HG03457 (cell line): ENCODE results near the gene LTB4R2.
A peak's percentile ranks its signal among the peaks of the same experiment; 100 is the strongest.
"Not testable (repeated sequence)": the region's sequence is repeated elsewhere in the genome, so short reads cannot be mapped to it uniquely, and the experiment has no call there.

ENCODE experiments used
- ATAC-seq: cut with Tn5 transposase; IDR thresholded peaks from one replicate; pipeline ENCODE4 v1.9.1; 2021; ENCODE audit warnings: moderate number of reproducible peaks; ENCODE audit not compliant: unreplicated experiment

The LTB4R2 gene

DNA sequence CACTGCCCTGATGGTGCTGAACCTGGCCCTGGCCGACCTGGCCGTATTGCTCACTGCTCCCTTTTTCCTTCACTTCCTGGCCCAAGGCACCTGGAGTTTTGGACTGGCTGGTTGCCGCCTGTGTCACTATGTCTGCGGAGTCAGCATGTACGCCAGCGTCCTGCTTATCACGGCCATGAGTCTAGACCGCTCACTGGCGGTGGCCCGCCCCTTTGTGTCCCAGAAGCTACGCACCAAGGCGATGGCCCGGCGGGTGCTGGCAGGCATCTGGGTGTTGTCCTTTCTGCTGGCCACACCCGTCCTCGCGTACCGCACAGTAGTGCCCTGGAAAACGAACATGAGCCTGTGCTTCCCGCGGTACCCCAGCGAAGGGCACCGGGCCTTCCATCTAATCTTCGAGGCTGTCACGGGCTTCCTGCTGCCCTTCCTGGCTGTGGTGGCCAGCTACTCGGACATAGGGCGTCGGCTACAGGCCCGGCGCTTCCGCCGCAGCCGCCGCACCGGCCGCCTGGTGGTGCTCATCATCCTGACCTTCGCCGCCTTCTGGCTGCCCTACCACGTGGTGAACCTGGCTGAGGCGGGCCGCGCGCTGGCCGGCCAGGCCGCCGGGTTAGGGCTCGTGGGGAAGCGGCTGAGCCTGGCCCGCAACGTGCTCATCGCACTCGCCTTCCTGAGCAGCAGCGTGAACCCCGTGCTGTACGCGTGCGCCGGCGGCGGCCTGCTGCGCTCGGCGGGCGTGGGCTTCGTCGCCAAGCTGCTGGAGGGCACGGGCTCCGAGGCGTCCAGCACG lies 6.1 kb downstream of the LTB4R2 start:
- ATAC-seq, result no peak

DNA sequence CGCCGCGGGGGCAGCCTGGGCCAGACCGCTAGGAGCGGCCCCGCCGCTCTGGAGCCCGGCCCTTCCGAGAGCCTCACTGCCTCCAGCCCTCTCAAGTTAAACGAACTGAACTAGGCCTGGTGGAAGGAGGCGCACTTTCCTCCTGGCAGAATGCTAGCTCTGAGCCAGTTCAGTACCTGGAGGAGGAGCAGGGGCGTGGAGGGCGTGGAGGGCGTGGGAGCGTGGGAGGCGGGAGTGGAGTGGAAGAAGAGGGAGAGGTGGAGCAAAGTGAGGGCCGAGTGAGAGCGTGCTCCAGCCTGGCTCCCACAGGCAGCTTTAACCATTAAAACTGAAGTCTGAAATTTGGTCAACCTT lies 6.6 kb downstream of the LTB4R2 start:
- no peak for ATAC-seq

DNA sequence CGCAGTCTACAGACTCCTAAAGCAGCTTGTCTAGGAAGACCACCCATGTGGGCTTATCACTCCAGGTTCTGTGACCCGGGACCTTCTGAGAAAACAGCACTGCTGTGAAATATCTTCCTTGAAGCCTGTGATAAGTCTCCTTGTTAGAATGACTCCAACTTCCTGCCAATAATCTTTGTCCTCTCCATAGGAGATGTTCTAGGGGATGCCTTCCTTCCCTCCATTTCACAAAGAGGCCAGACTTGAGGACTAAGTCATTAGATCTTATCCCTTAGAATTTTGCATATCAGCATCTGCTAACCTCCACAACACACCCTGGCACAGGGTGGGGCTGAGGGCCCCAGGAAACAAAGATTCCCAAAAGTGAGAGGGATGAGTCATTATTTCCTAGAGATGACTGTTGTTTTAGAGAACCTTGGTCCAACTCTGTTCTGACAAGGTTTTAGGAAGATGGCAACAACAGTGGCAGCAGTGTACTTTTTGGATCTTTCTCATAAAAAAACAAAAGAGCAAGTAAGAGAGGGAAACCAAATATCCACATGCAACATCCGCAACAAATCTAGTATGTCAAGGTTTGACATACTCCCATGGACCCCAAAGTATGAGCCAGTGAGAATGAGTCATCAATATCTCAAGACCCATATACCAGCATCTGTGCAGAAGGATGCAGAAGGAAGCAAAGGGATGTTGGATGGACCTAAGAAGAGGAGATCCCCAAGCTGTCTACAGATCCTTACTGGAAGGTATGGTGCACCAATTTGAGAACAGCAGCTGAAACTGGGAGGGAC lies 7.4 kb downstream of the LTB4R2 start:
- ATAC-seq, result no peak

DNA sequence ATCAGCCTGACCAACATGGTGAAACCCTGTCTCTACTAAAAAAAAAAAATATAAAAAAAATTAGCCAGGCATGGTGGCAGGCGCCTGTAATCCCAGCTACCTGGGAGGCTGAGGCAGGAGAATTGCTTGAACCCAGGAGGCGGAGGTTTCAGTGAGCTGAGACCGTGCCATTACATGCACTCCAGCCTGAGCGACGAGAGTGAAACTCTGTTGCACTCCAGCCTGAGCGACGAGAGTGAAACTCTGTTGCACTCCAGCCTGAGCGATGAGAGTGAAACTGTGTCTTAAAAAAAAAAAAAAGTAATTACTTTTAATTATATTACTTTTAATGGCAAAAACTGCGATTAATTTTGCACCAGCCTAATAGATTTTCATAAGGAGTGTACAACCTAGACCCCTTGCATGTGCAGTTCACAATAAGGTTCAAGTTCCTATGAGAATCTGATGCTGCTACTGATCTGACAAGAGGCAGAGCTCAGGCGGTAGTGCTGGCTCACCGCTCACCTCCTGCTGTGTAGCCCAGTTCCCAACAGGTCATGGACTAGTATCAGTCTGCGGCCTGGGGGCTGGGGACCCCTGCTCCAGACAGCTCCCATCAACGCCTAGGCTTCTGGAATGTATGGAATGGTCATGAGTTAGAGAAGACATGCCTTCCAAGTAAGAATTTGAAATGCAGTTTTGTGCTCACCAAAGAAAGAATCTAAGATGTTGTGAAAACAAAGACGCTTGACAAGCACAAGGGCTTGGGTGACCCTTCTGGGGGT lies 11.5 kb downstream of the LTB4R2 start:
- ATAC-seq, result no peak

DNA sequence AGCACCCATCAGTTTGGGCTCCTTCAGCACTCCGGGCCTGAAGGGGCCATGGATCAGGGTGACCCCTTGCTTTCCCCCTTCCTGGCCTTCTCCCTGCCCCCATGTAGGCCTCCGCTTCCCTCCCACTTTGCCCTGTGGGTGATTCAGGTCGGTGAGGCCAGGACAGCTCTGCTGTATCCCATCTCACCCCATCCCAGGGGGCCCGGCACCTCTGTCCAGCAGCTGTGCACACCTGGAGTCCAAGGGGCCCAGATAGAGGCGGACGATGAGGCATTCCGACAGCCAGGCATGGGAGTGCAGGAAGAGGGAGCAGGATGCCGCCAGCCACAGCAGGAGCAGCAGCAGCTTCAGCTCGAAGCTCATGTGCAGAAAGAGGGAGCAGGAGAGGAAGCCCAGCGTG lies 12.7 kb downstream of the LTB4R2 start:
- no peak for ATAC-seq

DNA sequence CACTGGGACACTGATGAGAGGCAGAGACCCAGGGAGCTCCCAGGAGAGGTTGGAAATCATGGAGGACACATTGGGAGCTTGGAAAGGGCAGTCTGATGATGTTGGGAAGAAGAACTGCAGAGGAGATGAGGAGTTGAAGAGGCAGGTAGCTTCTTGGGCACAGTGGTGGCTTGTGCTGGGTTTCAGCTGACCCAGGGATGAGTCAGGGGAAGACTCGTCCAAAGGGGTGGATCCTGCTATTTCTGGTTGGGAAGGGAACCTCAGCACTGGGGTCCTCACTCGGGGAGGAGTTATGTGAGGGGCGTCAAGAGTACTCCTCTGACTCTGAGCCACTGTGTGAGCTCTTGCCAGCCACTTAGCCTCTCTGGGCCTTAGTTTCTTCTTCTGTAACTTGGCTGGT lies 13.4 kb downstream of the LTB4R2 start:
- ATAC-seq, result no peak

DNA sequence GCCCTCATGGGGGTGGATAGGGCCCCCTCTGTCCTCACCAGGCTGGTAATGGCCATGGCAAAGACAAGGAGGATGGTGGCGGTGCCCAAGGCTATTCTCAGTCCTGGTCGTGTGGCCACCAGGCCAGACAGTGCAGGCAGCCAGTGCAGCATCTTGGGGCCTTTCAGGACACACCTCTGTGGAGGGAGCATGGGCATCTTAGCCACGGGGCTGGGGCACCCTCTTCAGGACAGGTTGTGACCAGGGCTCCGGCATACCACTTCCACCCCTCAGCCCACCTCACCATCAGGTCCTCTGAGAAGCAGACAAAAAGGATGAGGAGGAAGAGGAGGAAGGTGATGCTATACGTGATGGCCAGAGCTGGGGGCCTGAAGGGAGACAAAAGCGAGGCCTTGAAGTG lies 14.1 kb downstream of the LTB4R2 start:
- ATAC-seq, result no peak

DNA sequence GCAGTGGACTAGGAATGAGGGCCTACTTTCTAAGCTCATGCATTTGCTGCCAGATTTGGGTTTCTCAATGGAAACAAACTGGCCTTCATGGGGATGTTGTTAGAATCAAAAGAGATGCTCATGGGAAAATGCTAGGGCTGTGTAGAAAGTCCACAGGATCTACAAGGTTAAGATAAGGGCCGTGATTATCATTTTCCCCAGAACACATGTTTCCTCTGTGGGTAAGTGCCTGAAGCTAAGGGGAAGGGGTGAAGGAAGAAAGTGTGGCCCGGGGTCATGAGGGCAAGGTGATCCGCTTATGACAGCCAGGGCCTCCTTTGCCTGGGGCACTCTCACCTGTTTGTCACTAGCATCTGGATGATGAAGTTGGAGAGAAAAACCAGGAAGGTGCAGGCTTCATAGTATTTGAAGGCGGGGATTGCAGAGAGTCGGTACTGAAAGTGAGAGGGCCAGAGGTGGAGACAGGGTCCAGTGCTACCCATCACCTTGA lies 15.1 kb downstream of the LTB4R2 start:
- no peak for ATAC-seq

DNA sequence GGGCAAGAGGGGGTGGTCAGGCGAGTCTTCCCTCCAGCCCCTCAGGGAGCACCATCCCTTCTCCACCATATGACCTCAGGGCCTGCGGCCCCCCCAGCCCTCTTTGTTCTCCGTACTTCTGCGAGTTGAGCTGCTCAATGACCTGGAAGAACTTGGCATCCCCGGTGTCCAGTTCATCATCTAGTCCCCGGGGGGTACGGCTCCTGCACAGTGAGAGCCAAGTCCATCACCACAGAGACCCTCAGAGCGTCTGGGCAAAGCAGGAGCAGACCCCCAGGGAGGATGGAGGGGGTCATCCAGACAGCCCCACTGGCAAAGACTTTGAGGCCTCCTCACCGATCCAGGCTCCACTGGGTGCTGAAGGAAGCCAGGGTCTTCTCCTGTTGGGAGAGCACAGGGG lies 16.0 kb downstream of the LTB4R2 start:
- no peak for ATAC-seq

DNA sequence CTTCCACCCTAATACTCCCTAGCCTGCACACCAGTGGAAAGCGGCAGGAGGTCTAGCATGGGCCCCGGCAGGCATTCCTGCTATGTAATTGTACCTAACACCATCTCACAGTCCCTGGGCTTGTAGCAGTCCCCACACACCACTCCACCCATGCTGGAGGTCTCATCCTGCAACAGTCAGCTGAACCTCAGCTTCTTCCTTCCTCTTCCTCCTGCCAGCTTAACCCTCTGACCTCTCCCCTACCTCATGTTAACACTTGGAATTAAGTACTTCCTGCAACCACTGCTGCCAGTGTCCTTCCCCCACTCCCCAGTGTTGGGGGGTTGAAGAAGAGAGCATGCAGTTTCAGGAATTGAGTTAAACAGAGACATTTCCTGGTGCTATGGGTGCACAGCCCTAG lies 17.4 kb downstream of the LTB4R2 start:
- ATAC-seq, result no peak

DNA sequence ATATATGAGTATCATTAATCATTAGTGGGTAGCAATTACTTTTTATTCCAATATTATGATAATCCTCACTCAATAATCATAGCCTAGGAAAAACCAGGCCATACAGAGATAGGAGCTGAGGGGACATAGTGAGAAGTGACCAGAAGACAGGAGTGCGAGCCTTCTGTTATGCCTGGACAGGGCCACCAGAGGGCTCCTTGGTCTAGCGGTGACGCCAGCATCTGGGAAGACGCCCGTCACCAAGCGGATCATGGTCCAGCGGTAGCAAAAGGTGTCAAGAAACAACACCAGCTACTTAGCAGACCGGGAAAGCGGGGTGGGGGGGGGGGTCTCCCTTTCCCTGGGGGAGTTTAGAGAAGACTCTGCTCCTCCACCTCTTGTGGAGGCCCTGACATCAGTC lies 18.0 kb downstream of the LTB4R2 start:
- ATAC-seq, result not testable (repeated sequence)

DNA sequence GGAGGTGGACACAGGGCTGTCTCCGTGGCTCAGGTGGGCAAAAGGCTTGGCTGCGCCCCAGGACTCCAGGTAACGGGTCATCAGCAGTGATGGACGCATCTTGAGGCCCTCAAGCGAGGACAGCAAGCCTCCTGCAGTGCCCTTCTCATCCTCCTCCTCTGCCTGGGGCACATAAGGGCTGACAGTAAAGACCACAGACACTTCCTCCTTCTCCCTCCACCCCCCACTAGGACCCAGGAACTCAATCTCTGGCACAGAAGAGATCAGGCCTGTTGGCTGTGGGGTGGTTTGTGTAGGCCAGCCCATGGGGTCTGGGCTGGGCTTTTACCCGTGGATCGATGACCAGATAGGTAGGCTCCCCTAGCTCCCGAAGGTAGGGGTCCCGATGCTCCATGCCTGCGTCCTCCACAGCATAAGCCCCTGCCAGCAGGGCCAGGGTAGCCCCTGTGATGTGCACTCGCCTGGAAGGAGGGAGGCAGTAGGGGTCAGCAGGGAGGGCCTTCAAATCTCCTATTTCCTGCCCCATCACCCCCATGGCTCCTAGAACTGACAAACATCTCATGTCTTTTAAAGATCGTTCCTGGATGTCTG lies 19.2 kb downstream of the LTB4R2 start:
- no peak for ATAC-seq

DNA sequence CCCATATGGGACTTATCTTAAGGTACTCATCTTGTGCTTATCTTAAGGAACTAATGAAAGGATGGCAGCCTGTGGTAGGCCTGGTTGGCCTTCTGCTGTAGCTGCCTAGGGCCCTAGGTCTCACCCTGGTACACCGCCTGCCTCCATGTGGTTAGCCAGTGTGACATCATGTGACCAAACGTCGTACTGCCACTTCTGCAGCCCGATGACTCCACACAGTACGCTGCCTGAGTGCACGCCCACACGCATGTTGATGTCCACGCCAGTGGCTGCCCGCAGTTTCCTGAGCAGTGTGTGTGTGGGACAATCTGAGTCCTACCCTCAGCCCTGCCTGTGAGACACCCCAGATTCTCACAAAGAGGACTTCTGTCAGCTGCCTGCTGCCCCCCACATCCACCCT lies 19.8 kb downstream of the LTB4R2 start:
- no peak for ATAC-seq

DNA sequence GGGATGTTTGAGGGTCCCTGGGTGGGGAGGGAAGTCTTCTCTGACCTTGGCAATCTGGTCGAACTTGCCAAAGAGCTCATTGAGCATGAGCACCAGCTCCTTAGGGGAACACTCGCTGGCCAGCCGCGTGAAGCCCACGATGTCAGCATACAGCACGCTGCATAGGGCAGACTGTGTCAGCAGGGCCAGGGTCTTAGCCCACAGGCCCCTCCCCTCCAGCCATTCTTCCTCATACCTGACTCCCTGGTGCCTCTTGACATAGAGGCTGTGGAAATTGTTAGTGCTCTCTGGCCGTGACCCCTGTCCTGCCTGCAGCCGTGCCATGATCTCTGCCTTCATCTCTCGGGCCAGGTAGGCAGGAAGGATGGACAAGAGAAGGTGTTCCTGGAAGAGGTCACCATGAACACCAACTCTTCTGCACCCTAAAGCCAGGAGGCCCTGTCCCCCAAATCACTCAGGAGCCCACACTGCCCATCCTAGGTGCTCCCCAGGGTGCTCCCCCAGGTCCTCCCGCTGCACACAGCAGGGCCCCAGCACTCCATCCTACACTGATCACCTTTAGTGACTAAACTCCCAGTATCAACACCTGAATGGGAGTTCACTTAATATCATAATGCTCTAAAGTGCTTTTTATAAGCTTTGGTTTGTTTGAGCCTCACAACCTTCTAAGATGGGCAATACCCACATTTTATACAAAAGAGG lies 21.2 kb downstream of the LTB4R2 start:
- no peak for ATAC-seq

DNA sequence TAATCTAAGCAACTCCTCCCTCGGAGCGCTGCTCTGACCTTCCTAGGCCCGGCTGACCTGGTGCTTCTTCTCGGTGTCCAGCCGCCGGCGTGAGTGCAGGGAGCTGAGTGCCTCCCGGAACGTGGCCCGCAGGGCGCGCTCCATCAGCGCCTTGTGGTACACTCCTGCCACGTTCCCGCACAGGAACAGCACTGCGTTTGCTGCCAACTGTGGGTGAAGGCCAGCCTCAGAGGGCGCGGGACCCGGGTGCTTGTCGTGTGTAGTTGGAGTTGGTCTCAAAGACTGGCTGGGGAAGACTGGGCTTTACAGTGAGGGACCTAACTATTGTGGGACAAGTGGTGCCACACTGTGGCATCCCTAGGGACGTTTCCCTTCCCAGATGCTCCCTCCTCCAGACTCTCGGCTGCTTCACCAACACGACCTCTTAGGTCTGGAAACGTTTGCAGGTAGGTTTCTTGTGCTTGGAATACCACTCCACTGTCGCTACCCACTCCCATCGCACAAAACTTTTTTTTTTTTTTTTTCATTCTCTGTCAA lies 21.9 kb downstream of the LTB4R2 start:
- ATAC-seq, result no peak

DNA sequence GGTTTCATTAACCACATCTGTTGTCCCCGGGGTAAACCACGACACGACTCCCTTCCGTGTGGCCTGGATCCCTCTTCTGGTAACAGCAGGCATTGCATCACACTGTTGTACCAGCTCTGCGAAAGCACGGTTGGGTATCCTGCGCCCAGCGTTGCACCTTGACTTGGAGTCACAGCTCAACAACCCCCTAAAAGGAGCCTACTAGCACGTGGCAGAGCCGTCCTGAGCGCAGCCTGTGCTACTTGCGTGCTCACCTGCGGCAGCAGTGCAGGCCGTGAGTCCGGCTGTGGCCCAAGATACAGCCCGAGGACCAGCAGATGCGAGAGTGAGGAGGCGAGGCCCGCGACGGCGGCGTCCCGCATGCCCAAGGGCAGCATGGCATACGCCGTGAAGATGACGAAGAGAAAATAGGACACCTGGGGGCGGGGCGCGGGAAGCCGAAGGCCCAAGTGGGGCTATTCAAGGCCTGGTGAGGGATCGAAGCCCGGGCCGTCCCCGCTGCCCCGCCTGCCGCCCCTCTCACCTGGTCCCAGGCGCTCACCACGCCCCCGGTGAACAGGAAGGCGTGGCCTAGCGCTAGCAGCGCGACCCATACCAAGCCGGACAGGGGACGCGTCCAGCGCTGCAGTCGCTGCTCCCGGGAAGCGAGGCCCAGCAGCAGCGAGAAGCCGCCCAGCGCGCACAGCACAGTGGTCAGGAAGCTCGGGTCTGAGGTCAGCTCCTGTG lies 22.5 kb downstream of the LTB4R2 start:
- peak; percentile 82 for ATAC-seq

DNA sequence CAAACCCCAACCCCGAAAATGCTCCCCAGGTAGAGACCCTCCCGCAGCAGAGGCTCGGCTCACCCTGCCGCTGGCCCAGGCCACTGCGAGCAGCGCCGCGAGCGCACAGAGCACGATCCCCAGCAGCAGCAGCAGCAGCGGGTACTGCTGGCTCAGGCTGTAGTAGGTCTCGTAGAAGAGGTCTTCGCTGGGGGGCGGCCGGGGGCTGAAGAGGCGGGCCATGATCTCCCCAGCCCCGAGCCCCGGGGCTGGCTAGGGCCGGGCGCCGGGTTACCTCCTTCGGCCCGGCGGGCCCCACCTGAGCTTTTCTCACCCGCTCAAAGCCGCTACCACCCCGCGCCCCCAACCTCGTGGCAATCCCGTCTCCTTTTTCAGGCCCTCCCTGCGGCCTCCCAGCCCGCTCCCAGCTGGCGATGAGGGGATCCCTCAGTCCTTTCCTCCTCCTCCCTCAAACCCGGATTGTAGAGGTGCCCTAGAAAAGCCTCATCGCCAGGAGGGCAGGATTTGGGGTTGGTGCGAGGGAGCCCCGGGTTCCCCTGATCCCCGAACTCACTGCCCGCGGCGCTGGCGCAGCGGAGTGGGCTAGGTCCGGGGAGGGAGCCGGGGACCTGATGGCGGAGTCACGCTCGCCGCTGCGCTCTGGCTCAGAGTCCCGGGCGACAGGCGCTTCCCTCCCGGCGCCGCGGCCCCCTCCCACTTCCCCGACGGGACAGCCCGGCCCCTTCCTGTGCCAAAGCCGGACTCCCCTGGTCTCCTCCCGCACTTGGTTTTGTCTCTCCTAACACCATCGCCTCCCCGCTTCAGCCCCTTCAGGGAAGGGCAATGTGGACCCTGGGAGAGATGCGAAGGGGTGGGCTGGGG lies 24.7 kb downstream of the LTB4R2 start, which contains the start of gene ADCY4:
TSS of gene ADCY4 (minus strand) at position 641 of the 861 bp plus-strand sequence. CDS start at position 222, 419 bp downstream.
- no peak for ATAC-seq

DNA sequence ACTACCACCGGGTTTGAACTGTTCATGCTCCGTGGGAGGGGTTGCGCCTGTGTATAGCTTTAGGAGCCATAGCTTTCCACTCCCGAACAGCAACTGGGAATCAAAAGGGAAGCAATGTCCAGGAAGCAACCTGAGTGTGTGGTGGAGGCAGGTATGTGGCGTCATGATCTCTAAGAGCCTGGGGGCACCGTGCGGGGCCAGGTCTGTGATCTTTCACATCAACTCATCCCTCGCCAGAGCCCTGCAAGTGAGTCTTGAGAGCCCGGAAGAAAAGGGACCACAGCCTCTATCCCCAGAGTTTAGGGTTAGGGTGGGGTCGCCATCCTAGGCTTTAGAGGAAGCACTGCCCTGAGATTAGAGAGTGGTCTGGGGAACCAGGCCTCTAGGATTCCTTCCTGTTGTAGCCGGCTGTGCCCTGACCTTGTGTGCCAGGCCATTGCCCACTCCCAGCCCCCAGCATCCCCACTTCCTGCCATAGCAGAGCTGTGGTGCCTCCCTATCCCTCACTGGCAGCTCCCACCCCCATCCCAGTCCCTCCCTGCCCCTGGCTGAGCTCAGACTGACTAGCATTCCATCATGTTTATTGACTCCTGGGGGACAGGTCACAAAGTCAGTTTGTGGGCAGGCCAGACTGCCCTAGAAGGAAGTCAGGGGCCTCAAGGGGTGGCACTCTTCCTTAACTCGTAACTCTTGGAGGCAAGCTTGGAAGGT lies 25.7 kb downstream of the LTB4R2 start:
- ATAC-seq, result no peak
